Upper lobe of right lung (tissue), 1 donor: ENCODE data around the gene CELSR1. TPM values are rescaled to one million over a fixed set of nuclear protein-coding genes. Genes with fewer than 3 reads are reported as not detected.
"Not testable (repeated sequence)": the region's sequence is repeated elsewhere in the genome, so short reads cannot be mapped to it uniquely, and the experiment has no call there.

Experiments used
- ATAC-seq: fragments of 200-7000 bp; cut with Tn5 transposase; one replicate; pipeline ENCODE4 v1.9.1; 2020; ENCODE audit warnings: mild to moderate bottlenecking, moderate library complexity
- DNase-seq: peaks from one replicate; pipeline ENCODE4 v3.0.0-alpha.2; 2020
- H3K27ac ChIP-seq: fragments of 200-600 bp; one replicate; pipeline ENCODE4 v1.8.0; 2022
- H3K27me3 ChIP-seq: fragments of 200-600 bp; one replicate; pipeline ENCODE4 v1.8.0; 2022; ENCODE audit warnings: mild to moderate bottlenecking
- H3K36me3 ChIP-seq: fragments of 200-600 bp; one replicate; pipeline ENCODE4 v1.8.0; 2022
- H3K4me1 ChIP-seq: fragments of 200-600 bp; one replicate; pipeline ENCODE4 v1.8.0; 2022
- H3K4me3 ChIP-seq: fragments of 200-600 bp; one replicate; pipeline ENCODE4 v1.8.0; 2022; ENCODE audit warnings: mild to moderate bottlenecking
- H3K9me3 ChIP-seq: fragments of 200-600 bp; one replicate; pipeline ENCODE4 v1.8.0; 2022
- intact Hi-C: fragments of 100-400 bp; cut with DNase I; formaldehyde crosslinking; loops from one replicate; pipeline ENCODE4 v1.11.0; 2022
- total RNA-seq: library from RNA; stranded (reverse); fragmentation: NEBNext Ultra II Directional; extraction: Animal tissue kit (Norgen Biotek cat#: 25700); gene quantifications from one replicate; pipeline ENCODE4 v1.2.1, GENCODE V29; 2021
- TF ChIP-seq, protein P1 (sequence below): fragments of 200-600 bp; IDR thresholded peaks from one replicate; pipeline ENCODE4 v1.8.0; 2022; ENCODE audit warnings: antibody characterized with exemption
- donor health status: DM: no; HTN: yes; CAD: no; lungs with severe emphysema.

Gene CELSR1
- total RNA-seq, 1 donor from 2014 or later: 53.5 TPM

DNA sequence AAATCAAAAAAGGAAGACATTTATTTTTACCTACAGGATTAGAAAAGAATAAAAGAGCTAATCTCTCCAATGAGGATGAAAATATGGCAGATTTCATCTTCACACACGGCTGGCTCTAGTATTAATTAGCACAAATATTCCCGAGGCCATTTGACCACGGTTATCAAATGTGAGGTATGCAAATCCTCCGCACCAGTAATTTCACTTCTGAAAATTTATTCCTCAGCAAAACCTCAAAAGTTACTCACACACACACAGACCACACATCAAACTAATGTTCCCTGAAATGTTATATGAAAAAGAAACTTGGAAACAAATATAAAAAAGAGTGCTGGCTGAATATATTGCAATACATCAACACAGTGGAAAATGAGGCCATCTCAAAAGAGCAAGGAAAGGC is 32.8 kb downstream of the CELSR1 start:
- Histone ChIP-seq H3K4me1 (no peaks in the 10 kb centered on the region), H3K27me3 (peaks cover 12% of the 10 kb centered on the region), H3K27ac (no peak overlapping the region), H3K36me3 (no peaks in the 10 kb centered on the region), H3K4me3 (no peak overlapping the region), H3K9me3 (no peaks in the 10 kb centered on the region)
- ATAC-seq (no peak), DNase-seq (no peak)
- TF ChIP-seq, protein P1, sequence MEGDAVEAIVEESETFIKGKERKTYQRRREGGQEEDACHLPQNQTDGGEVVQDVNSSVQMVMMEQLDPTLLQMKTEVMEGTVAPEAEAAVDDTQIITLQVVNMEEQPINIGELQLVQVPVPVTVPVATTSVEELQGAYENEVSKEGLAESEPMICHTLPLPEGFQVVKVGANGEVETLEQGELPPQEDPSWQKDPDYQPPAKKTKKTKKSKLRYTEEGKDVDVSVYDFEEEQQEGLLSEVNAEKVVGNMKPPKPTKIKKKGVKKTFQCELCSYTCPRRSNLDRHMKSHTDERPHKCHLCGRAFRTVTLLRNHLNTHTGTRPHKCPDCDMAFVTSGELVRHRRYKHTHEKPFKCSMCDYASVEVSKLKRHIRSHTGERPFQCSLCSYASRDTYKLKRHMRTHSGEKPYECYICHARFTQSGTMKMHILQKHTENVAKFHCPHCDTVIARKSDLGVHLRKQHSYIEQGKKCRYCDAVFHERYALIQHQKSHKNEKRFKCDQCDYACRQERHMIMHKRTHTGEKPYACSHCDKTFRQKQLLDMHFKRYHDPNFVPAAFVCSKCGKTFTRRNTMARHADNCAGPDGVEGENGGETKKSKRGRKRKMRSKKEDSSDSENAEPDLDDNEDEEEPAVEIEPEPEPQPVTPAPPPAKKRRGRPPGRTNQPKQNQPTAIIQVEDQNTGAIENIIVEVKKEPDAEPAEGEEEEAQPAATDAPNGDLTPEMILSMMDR: no peak
- intact Hi-C loops: no loop called here

DNA sequence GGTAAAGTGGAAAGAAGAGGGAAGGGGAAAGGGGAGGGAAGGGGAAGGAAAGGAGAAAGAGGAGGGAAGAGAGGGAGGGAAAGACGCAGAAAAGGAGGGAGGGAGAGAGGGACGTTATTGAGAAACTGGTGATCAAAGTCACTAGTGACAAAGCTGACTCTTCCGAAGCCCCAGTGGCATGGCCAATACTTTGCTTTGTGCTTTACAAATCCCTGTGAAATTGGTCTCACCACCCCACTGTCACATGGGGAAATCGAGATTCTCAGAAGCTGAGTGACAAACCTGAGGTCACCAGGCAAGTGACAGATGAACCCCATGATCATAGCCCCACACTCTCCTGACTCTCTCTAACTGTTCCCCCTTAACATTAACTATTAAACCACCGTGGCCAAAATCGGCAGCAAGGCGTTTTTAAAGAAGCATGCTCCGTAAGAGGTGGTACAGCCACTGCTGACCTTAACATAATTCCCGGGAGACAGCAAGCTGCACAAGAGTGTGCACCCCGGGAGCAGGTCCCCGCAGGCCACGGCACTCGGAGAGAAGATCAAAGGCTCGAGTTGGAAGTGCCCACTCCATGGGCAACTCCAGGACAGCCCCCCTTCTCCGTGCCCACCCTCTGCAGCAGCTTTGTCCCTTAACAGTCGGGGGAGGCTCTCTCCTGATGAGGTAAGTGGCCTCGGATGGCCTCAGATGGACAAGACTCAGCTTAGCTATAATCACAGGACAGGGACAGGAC is 34.8 kb downstream of the CELSR1 start:
- Histone ChIP-seq H3K36me3 (no peaks in the 10 kb centered on the region), H3K4me1 (no peaks in the 10 kb centered on the region), H3K27ac (no peak overlapping the region), H3K9me3 (no peaks in the 10 kb centered on the region), H3K27me3 (peaks cover 12% of the 10 kb centered on the region), H3K4me3 (no peak overlapping the region)
- ATAC-seq: no peak
- TF ChIP-seq, protein P1: no peak
- intact Hi-C loops: no loop called here
- no peak for DNase-seq

DNA sequence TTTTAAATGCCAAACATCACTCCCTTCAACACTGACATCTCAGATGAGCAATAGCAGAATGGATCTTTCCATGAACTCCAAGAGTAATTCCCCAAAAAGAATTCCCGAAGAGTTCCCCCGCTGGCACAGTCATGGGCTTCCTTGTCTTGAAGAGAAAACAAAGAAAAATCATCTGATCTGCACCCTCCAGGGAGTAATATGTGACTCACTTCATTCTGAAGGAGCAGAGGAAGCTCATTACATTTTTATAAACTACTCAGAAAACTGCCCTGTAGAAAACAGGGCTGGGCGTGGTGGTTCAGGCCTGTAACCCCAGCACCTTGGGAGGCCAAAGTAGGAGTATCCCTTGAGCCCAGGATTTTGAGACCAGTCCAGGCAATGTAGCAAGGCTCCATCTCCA is 35.7 kb downstream of the CELSR1 start:
- TF ChIP-seq, protein P1: no peak
- Histone ChIP-seq H3K4me3 (no peak overlapping the region), H3K36me3 (no peaks in the 10 kb centered on the region), H3K4me1 (no peaks in the 10 kb centered on the region), H3K27ac (no peak overlapping the region), H3K9me3 (no peaks in the 10 kb centered on the region), H3K27me3 (peaks cover 12% of the 10 kb centered on the region)
- intact Hi-C loops: no loop called here
- ATAC-seq (no peak), DNase-seq (no peak)

GRCh38 chr22:46501265-46501664 is 36.2 kb downstream of the CELSR1 start:
- H3K4me3 ChIP-seq, H3K27ac ChIP-seq, H3K9me3 ChIP-seq, ATAC-seq, H3K36me3 ChIP-seq, intact Hi-C loops, DNase-seq, H3K4me1 ChIP-seq: not testable (repeated sequence)
- peaks cover 12% of the 10 kb centered on the region for H3K27me3 ChIP-seq

GRCh38 chr22:46500201-46500600 is 37.2 kb downstream of the CELSR1 start:
- intact Hi-C loops: no loop called here
- no peak for DNase-seq

GRCh38 chr22:46499805-46500189 is 37.6 kb downstream of the CELSR1 start:
- peaks cover 12% of the 10 kb centered on the region for H3K27me3 ChIP-seq
- H3K9me3 ChIP-seq: no peaks in the 10 kb centered on the region
- no peaks in the 10 kb centered on the region for H3K4me1 ChIP-seq
- TF ChIP-seq, protein P1: no peak
- H3K36me3 ChIP-seq: no peaks in the 10 kb centered on the region
- intact Hi-C loops: no loop called here
- DNase-seq (no peak), ATAC-seq (no peak)
- no peak overlapping the region for H3K4me3 ChIP-seq
- H3K27ac ChIP-seq: no peak overlapping the region

More at GRCh38 chr22:46500201-46500600, 37.2 kb downstream of the CELSR1 start:
- H3K4me3 ChIP-seq: no peak overlapping the region
- H3K4me1 ChIP-seq: no peaks in the 10 kb centered on the region
- TF ChIP-seq, protein P1: no peak
- H3K9me3 ChIP-seq: no peaks in the 10 kb centered on the region
- H3K27me3 ChIP-seq: peaks cover 12% of the 10 kb centered on the region
- no peak overlapping the region for H3K27ac ChIP-seq
- no peak for ATAC-seq
- no peaks in the 10 kb centered on the region for H3K36me3 ChIP-seq
